ENCODE measurements around the gene RAB11A. TPM values are rescaled to one million over a fixed set of nuclear protein-coding genes. Genes with fewer than 3 reads are reported as not detected.

Gene RAB11A
- total and polyA plus RNA-seq, 2 donors (not counting 1 experiment from before 2014, with no cell fraction given), result 83.2 to 126 TPM

DNA sequence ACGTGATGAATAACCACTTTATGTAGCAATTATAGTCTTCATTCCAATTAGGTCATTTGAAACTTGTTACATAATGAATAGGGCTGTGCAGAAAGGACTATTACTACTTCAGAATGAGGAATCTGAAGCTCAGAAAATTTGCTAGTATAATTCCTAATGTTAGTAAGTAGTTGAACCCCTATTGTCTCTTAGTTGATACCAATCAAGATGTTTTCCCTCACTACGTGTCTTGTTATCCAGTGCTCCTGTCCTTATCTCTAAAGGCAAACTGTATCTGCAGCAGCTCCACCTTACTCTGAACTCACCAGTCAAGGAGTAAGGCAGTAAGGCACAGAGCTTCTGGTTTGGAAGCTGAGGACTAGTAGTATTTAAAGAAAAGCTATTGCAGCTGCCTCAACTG is 32.0 kb downstream of the RAB11A start:
- no peak overlapping the region for H2AFZ ChIP-seq (ENCODE audit: insufficient read depth, low read depth, low read length, poor library complexity, severe bottlenecking)
- Mint-ChIP-seq H3K27me3 (no peaks in the 10 kb centered on the region), H3K4me3 (no peak overlapping the region), H3K4me1 (peaks cover 38% of the 10 kb centered on the region), H3K27ac (no peak overlapping the region), H3K9me3 (ENCODE audit: insufficient read depth) (no peaks in the 10 kb centered on the region)
- ATAC-seq (ENCODE audit: low read depth), result no peak
- intact Hi-C loops (cut with micrococcal nuclease), result no loop called here
- TF ChIP-seq EZH2 (IDR thresholded peaks at IDR 0.05; ENCODE audit: borderline replicate concordance, insufficient read depth, low read depth, low read length, poor library complexity, severe bottlenecking), result no peak
- TF ChIP-seq, protein P1, sequence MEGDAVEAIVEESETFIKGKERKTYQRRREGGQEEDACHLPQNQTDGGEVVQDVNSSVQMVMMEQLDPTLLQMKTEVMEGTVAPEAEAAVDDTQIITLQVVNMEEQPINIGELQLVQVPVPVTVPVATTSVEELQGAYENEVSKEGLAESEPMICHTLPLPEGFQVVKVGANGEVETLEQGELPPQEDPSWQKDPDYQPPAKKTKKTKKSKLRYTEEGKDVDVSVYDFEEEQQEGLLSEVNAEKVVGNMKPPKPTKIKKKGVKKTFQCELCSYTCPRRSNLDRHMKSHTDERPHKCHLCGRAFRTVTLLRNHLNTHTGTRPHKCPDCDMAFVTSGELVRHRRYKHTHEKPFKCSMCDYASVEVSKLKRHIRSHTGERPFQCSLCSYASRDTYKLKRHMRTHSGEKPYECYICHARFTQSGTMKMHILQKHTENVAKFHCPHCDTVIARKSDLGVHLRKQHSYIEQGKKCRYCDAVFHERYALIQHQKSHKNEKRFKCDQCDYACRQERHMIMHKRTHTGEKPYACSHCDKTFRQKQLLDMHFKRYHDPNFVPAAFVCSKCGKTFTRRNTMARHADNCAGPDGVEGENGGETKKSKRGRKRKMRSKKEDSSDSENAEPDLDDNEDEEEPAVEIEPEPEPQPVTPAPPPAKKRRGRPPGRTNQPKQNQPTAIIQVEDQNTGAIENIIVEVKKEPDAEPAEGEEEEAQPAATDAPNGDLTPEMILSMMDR (IDR thresholded peaks at IDR 0.05), result no peak
- H3K27ac ChIP-seq (ENCODE audit: low read length in 2 of 2), result no peak overlapping the region
- peaks cover 5% of the 10 kb centered on the region for H3K79me2 ChIP-seq (ENCODE audit: control insufficient read depth, insufficient read depth, low read length)
- H4K20me1 ChIP-seq (ENCODE audit: control insufficient read depth, insufficient read depth, low read length, poor library complexity, severe bottlenecking), result no peaks in the 10 kb centered on the region
- no peak overlapping the region for H3K4me3 ChIP-seq (ENCODE audit: control extremely low read depth in 1 of 5, extremely low read depth in 1 of 5, insufficient read depth in 1 of 5, low read depth in 2 of 5, low read length in 4 of 5)
- no CpG with 5 or more reads among the region's 2 CpGs for WGBS (ENCODE audit: insufficient coverage)
- no peaks in the 10 kb centered on the region for H3K27me3 ChIP-seq (replicated peaks in 1 of 4; ENCODE audit: control extremely low read depth in 1 of 4, control insufficient read depth in 3 of 4, insufficient read depth in 4 of 4, low read length in 3 of 4)
- peaks cover 0 to 35% of the 10 kb centered on the region in 2 experiments for H3K36me3 ChIP-seq (replicated peaks in 1 of 2; ENCODE audit: control extremely low read depth in 1 of 2, control insufficient read depth in 1 of 2, extremely low read depth in 1 of 2, insufficient read depth in 2 of 2, low read length in 1 of 2)
- no peak for DNase-seq
- ChIA-PET POLR2A (interaction anchor here (1.5 kb wide), 1 partner anchor 32 kb away, joined by 14 read pairs; the partner anchor contains the start of gene RAB11A), CTCF (interaction anchor here (1.0 to 1.5 kb wide), 3 partner anchors 16 to 386 kb away, joined by 3 to 7 read pairs (median 5); partner anchors contain the start of gene RAB11A)
- peaks cover 22 to 37% of the 10 kb centered on the region in 2 donors for H3K4me1 ChIP-seq (ENCODE audit: control insufficient read depth in 2 of 2, insufficient read depth in 2 of 2, low read length in 2 of 2)
- H3K4me2 ChIP-seq (replicated peaks; ENCODE audit: low read depth, low read length, poor library complexity, severe bottlenecking), result no peak overlapping the region
- H3K9me3 ChIP-seq (ENCODE audit: control extremely low read depth in 1 of 3, control insufficient read depth in 2 of 3, insufficient read depth in 1 of 3, low read length in 2 of 3), result no peaks in the 10 kb centered on the region
- no peak overlapping the region for H3K9ac ChIP-seq (ENCODE audit: low read length)

DNA sequence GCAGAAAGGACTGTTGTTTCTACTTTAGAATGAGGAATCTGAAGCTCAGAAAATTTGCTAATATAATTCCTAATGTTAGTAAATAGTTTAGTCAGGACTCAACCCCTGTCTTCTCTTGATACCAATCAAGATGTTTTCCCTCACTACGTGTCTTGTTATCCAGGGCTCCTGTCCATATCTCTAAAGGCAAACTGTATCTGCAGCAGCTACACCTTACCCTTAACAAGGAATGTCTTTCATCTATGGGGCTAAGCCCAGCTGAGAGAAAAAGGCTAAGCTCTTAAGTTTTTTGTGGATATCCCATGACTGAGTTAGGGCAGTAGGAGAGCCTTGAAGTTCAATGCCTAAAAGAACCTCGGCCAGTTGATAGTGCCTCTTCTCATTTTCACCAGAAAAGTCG is 32.5 kb downstream of the RAB11A start:
- ChIA-PET CTCF (interaction anchor here (1.0 to 1.5 kb wide), 3 partner anchors 15 to 385 kb away, joined by 3 to 7 read pairs (median 5); partner anchors contain the start of gene RAB11A), POLR2A (interaction anchor here (1.1 to 1.5 kb wide), 2 partner anchors 15 to 32 kb away, joined by 3 to 14 read pairs; partner anchors contain the start of gene RAB11A)
- H3K4me1 Mint-ChIP-seq, result peaks cover 38% of the 10 kb centered on the region
- Histone ChIP-seq H3K79me2 (ENCODE audit: control insufficient read depth, insufficient read depth, low read length) (peaks cover 5% of the 10 kb centered on the region), H2AFZ (ENCODE audit: insufficient read depth, low read depth, low read length, poor library complexity, severe bottlenecking) (no peak overlapping the region), H3K9me3 (ENCODE audit: control extremely low read depth in 1 of 3, control insufficient read depth in 2 of 3, insufficient read depth in 1 of 3, low read length in 2 of 3) (no peaks in the 10 kb centered on the region), H4K20me1 (ENCODE audit: control insufficient read depth, insufficient read depth, low read length, poor library complexity, severe bottlenecking) (no peaks in the 10 kb centered on the region), H3K27ac (ENCODE audit: low read length in 2 of 2) (no peak overlapping the region), H3K4me2 (replicated peaks; ENCODE audit: low read depth, low read length, poor library complexity, severe bottlenecking) (peak overlapping the region; percentile 37), H3K4me3 (ENCODE audit: control extremely low read depth in 1 of 5, extremely low read depth in 1 of 5, insufficient read depth in 1 of 5, low read depth in 2 of 5, low read length in 4 of 5) (no peak overlapping the region), H3K36me3 (replicated peaks in 1 of 2; ENCODE audit: control extremely low read depth in 1 of 2, control insufficient read depth in 1 of 2, extremely low read depth in 1 of 2, insufficient read depth in 2 of 2, low read length in 1 of 2) (peaks cover 0 to 32% of the 10 kb centered on the region in 2 experiments), H3K27me3 (replicated peaks in 1 of 4; ENCODE audit: control extremely low read depth in 1 of 4, control insufficient read depth in 3 of 4, insufficient read depth in 4 of 4, low read length in 3 of 4) (no peaks in the 10 kb centered on the region), H3K4me1 (ENCODE audit: control insufficient read depth in 2 of 2, insufficient read depth in 2 of 2, low read length in 2 of 2) (peaks cover 22 to 37% of the 10 kb centered on the region in 2 donors), H3K9ac (ENCODE audit: low read length) (no peak overlapping the region)
- ATAC-seq (ENCODE audit: low read depth) (no peak), DNase-seq (no peak)
- peak overlapping the region; percentile 41 for H3K4me3 Mint-ChIP-seq
- 100% methylated on average over 3 of the region's 3 CpGs for WGBS (ENCODE audit: insufficient coverage)
- no peak for TF ChIP-seq EZH2 (IDR thresholded peaks at IDR 0.05; ENCODE audit: borderline replicate concordance, insufficient read depth, low read depth, low read length, poor library complexity, severe bottlenecking)
- TF ChIP-seq, protein P1 (IDR thresholded peaks at IDR 0.05), result no peak
- no peaks in the 10 kb centered on the region for H3K9me3 Mint-ChIP-seq (ENCODE audit: insufficient read depth)
- H3K27ac Mint-ChIP-seq, result peak overlapping the region; percentile 68
- intact Hi-C loops (cut with micrococcal nuclease), result loop anchor here (1.0 kb wide), 3 partner anchors 15 to 80 kb away; partner anchors contain the start of gene RAB11A
- H3K27me3 Mint-ChIP-seq, result no peaks in the 10 kb centered on the region
